NCI-H146 treated with DMSO at 0.1 percent for 48 hours (cell line): ENCODE results near the gene PRM1.

Experiments used
- DNase-seq: peaks from one replicate; lab custom pipeline; 2025; ENCODE audit not compliant: unreplicated experiment; lab: John Stamatoyannopoulos, UW

PRM1 gene, protein sequence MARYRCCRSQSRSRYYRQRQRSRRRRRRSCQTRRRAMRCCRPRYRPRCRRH

DNA sequence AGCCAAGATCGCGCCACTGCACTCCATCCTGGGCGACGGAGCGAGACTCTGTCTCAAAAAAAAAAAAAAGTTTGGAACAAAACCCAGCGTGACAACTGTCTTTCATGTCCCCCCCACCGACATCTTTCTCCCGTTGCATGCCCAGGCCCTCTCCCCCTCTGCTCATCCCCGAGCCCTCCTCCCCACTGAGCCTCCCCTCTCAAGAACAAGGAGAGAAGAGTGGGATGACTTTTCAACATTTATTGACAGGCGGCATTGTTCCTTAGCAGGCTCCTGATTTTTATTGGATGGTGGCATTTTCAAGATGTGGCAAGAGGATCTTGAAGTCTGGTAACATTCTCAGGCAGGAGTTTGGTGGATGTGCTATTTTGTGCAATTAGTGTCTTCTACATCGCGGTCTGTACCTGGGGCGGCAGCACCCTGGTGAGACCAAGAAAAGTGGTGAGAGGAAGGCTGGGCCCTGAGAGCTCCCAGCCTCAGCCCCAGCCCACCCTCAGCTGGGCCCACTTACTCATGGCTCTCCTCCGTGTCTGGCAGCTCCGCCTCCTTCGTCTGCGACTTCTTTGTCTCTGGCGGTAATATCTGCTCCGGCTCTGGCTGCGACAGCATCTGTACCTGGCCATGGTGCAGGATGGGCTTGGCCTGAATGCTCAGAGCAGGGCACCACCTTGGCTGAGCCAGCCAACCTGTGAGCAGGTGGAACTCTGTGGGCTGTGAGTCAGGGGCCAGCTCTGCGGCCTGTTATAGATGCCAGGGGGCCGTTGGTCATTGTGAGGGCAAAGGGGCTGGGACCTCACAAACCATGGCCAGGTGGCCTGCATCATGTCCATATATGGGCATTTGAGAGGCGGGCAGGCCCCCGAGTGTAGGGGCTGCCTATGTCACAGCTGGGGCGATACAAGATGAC lies at the start of gene PRM1:
PRM1 (minus strand) TSS at position 715 of the 907 bp plus-strand sequence; CDS start at position 623, 92 bp downstream.
- no peak for DNase-seq

DNA sequence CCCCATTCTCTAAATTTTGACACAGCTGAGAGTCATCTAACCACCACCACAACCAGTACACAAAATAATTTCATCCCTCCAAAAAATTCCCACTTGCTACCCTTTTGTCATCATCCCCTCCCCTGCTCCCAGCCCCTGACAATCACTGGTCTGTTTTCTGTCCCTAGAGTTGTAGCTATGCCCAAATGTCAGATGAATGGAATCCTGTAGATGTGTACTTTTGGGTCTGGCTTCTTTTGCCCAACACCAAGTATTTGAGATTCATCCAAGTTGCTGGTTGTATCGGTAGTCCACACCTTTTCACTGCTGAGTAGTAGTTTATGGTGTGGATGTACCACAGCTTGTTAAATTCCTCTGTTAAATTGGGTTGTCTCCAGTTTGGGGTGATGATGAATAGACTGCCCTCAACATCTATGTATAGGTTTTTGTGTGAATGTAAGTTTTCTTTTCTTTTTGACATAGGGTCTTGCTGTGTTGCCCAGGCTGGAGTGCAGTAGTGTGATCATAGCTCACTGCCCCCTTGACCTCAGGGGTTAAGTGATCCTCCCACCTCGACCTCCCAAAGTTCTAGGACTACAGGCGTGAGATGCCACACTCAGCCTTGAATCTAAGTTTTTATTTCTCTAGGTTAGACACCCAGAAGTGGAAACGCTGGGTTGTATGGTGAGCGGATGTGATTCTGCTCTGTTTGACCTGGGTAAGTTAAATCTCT lies 49.6 kb upstream of the PRM1 start:
- no peak for DNase-seq

DNA sequence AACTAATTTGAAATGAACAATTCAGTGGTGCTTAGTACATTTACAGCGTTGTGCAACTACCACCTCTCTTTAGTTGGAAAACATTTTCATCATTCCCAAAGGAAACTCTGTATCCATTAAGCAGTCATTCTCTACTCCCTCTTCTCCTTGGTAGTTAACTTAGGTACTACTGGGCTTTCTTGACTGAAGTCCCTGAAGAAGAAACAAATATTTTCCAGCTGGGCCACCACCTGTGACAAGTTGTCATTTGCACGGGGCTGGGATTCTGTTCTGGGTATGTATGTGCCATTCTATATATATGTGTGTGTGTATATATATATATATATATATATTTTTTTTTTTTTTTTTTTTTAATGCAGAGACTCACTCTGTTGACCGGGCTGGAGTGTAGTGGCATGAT lies 48.8 kb upstream of the PRM1 start:
- no peak for DNase-seq

DNA sequence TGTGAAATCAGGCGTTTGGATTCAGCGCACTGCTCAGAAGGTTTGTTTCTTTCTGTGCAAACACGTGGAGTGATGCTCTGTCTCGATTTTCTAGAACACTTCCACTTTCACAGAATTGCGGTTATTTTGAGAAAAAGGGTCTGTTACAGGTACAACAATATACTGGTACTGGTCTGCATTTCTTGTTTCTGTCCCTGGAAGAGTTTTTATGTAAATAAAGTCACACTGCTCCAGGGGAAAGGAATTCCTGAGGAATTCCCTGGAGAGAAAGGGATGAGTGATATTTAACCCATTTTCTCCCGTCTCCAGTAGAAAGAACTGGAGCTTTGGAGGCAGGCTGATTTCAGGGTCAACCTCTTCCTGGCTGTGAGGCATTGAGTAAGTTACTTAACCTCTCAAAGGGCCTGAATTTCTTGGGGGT lies 48.0 kb upstream of the PRM1 start:
- DNase-seq, result no peak

DNA sequence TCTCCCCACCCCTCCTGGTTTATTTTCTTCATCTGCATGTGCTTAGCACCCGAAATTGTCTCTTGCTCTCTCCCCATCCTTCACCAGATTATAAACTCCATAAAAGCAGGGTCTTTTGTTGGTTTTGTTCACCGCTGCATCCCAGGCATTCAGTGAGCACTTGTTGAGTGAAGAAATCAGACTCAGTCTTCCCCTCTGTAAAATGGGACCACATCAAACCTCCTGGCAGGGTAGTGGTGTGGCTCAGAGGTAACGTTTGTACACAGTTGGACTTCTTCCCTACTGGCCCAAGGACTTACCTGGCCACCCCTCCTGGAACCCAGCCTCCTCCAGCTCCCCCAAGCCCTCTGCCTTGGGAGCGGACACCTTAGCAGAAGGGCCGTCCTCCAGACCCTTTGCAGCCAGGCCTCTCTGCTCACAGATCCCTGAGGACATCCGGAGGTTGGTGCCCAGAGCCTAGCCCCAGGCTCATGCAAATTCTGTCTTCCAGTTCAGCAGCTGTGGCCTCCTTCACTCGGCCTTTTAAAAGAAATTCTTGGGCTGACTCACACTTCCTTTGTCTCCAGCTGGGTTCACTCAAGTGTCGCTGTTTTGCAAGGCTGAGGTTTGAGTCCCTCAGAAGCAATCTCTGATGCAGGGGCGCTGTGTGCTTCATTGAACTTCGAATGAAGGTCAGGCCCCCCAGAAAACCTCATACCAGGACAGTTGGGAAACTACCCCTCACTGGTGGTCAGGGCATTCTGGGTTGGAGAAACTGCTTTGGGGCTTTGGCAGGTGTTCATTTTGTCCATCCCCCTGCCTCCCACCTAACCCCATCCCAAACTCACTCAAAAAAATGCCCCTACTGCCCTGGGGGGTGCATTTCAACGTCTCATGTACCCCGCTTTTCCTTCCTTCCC lies 47.3 kb upstream of the PRM1 start:
- no peak for DNase-seq

DNA sequence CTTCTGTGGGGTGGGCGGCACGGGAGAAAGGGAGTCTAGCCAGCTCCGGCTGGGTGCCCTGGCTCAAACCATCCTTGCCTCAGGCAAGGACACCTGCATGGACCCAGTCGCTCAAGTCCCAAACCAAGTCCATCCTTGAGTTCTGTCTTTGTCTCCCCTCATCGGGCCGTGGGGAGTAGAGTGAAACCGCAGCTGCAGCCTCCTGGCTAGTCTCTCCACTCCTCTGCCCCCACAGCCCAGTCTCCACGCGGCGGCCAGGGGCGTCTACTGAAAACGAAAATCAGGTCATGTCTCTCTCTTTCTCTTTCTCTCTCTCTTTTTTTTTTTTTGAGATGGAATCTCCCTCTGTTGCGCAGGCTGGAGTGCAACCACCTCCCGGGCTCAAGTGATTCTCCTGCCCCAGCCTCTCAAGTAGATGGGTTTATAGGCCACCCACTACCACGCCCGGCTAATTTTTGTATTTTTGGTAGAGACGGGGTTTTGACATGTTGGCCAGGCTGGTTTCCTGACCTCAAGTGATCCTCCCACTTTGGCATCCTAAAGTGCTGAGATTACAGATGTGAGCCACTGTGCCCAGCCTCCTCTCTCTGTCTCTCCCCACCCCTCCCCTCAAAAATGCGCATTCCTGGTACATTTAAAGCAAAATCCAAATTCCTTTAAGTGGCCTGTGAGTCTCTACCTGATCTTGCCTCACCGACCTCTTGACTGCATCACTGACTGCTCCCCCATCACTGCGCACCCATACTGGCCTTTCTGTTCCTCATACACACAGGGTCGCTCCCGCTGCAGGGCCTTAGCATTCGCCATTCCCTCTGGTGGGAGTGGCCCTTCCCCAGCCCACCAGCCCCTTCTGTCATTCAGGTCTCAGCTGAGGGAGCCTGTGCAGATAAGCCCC lies 46.4 kb upstream of the PRM1 start:
- no peak for DNase-seq

DNA sequence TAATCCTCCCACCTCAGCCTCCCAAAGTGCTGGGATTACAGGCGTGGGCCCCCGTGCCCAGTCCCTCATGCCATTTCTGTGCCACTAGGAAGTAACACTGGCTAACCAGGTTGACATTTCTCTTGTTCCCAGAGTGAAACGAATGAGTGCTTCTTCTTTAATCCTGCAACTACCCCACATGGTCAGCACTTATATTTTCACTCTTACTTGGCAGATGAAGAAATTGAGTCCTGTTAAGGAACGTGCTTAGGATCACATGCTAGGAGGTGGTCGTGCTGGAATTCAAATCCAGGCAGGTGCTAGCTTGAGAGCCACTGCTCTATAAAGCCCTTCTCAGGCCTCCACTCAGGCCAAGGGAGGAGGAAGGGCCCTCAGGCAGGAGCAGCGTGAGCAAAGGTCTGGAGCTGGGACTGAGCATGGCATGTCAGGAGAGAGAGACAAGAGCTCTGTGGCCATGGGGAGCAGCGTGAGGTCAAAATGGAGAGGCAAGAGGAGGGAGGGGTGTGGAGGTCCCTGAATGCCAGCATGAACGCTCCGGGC lies 45.7 kb upstream of the PRM1 start:
- no peak for DNase-seq

DNA sequence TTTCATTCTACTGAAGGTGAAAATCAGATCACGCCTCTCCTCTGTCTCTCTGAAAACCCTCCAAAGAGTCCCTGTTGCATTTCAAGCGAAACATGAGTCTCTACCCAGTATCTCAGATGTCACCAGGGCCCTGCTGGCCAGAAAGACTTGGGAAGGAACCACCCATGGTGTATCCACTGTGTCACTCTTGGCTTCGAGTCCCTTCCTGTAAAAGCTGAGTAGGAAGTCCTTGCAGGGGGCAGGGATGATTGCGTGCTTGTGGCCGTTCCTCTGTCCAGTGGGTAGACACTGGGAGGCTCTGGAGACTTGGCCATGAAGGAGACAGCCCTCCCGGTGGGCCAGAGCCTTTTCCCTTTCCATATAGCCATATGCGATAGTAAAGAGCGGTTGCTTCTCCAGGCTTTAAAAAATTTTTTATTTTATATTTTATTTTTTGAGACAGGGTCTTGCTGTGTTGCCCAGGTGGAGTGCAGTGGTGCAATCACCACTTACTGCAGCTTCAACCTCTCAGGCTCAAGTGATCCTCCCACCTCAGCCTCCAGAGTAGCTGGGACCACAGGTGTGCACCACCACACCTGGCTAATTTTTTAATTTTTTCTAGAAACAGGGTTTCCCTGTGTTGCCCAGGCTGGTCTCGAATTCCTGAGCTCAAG lies 45.1 kb upstream of the PRM1 start:
- no peak for DNase-seq

DNA sequence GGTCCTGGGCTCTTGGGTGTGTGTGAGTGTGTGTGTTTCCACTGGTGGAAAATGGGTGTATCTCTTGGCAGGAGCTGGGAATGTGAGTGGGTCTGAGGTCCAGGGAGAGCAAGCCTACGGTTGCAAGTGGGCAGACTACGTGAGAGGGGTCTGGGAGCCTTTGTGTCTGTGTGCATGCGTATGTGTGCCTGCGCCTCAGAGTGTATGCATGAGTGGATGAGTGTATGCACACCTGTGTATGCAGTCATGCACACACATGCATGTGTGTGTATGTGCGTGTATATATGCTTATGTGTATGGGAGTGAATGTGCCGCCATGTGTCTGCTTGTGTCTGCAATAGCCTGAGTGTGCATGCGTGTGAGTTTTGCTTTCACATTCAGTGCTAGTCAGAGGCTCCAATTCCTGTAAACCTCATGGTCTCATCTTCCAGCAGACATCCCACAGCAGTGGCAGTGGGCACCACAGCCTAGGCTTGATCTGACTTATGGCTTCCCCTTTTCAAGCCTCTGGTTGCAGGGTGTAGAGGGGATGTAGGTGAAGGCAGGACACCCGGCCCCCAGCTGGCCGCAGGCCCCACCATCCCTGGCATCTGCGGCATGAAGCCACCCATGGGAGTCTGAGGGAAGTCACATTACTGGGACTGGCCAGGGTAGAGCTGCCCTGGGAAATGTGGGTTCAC lies 44.4 kb upstream of the PRM1 start:
- DNase-seq, result no peak

DNA sequence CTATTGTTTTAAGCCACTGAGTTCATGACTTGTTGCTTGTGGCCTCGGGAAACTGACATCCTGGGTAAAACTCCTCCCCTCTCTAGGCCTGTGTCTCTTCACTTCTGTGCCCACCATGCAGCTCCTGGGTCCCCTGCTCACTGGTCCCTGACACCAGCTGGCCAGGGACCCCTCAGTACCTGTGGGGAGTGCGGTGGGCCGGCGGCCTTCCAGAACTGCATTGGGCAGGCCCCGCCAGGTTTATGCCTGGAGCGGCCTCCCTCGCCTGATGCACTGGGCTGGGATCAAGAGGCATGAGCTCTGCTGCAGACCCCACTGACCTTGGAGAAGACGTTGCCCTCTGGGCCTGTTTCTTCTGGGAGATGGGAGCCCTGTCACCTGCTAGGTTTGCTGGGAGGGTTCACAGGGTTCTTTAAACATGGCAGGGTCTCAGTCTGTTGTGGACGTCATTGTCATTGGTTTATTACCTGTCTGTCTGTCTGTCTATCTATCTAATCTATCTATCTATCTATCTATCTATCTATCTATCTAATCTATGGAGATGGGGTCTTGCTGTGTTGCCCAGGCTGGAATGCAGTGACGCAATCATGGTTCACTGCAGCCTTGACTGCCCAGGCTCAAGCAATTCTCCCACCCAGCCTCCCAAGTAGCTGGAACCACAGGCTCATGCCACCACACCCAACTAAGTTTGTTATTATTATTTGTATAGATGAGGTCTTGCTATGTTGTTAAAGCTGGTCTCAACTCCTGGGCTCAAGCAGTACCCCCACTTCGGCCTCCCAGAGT lies 42.6 kb upstream of the PRM1 start:
- DNase-seq, result no peak

DNA sequence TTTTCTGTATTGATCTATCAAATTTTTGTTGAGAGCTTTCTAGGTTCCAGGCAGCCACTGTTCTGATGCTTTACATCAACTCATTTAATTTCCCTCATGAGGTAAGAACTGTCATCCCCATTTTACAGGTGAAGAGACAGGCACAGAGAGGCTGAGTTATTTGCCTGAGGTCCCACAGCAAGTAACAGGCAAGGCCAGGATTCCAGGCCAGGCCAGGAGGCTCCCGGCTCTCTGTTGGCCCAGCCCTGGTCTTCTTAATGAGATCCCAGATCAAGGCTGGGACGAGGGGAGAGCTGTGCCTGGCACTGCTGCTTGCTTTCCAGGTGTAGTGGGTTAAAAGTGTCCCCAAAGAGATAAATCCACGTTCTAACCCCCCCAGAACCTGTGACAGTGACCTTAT lies 41.7 kb upstream of the PRM1 start:
- DNase-seq, result no peak

DNA sequence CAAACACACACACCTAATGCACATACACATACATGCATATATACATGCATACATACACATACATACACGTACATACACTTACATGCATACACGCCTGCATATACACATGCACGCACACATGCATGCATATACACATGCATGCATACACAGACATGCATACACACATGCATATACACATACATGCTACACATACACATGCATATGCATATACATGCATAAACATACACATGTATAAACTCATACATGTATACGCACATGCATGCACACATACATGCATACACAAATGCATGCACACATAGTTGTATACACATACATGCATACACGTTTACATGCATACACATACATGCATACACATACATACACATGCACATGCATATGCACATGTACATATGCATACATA lies 40.5 kb upstream of the PRM1 start:
- no peak for DNase-seq

DNA sequence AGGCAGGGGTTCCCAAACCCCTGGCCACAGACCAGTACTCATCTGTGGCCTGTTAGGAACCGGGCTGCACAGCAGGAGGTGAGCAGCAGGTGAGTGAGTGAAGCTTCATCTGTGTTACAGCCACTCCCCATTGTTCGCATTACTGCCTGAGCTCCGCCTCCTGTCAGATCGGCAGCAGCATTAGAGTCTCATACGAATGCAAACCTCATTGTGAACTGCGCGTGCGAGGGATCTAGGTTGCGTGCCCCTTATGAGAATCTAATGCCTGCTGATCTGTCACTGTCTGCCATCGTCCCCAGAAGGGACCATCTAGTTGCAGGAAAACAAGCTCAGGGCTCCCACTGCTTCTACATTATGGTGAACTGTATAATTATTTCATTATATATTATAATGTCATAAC lies 39.0 kb upstream of the PRM1 start:
- peak; percentile 27 for DNase-seq

DNA sequence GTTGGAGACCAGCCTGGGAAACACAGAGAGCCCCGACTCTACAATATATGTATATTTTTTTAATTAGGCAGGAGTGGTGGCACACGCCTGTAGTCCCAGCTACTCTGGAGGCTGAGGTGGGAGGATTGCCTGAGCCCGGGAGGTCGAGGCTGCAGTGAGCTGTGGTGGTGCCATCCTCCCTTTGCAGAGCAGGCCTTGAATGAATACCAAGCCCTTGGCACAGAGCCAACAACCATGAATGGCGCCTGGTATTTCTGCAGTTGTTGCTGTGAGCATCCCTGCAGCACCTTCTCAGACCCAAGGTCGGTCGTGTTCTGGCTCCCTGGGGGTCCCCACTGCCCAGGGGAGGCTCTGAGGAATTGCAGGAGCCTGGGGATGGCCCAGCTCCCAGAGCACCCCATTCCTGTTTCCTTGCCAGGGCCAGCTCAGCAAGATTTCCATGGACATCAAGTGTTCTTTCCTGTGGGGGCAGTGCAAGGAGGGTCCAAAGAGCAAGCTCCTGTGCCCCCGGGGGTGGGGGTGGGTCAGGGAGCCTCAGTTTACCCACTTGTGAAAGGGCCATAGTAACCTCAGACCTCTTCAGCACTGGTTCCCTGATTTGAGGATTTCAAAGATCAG lies 38.5 kb upstream of the PRM1 start:
- no peak for DNase-seq

DNA sequence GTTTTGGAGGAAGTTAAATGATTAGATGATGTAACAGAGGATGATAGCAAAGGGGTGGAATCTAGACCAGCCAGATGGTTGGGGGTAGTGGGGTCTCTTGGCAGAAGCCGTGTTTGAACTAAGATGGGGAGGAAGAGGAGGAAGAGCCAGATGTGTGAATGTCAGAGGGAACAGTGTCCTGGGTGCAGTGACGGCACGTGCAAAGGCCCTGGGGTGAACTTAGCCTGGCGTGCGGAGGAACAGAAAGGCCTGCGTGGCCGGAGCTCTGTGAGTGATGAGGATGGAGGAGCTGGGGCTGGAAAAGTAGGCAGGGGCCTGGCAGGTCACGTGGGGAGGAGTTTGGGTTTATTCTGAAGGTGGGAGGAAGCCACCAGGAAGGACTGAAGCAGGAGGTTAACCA lies 37.7 kb upstream of the PRM1 start:
- no peak for DNase-seq

DNA sequence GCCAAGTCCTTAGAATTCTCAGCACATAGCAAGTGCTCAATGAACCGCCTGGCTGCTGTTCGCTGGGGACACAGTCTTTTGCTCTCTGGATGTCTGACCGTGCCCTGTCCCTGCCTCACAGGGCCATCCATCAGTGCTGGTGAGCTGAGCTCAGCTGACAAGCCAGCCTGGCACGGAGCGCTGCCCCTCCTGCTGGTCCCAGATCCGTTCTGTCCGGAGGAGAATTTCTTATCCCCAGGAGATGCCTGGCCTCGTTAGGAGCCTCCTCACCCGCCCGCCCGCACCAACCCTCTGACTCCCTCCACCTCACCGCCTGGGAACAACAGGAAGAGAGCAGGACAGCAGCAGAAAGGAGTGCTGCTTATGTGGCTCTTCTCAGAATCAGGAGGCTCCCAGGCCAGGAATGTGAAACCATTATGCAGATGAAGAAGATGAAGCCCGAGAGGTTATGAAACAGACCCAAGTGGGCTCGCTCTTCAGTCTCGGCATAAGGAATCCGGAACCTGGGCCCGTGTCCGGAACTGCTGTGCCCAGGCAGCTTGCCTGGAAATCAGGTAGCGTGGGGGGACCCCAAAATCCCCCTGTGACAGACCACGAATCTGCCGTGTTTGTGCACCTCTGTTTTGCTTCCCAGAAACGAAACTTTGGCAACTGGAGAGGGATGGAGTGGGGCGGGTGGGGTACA lies 35.3 kb upstream of the PRM1 start:
- DNase-seq, result no peak

DNA sequence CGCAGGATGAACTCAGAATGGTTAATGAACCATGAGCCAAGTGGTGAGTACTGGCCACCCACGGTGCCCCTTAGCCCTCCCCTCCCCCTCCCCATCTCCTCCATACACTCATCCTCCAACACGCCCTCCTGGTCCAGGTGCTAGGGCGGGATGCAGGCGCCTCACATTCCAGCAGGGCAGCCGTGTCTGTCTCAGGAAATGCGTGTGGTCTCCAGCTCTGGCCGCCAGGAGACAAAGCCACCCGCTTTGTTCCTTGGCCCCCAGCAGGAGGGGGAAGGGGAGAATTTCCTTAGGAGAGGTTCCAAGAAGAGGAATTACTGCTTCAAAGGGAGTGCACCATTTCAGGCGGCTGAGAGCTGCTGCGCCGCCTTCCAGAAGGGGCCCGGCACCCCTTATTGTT lies 34.4 kb upstream of the PRM1 start:
- no peak for DNase-seq
